Stimulated activated CD8-positive, alpha-beta memory T cell treated with anti-CD3 and anti-CD28 coated beads, Interleukin-12 subunit alpha, Interleukin-12 subunit beta, amount 100 ng/mL, for 24 hours (primary cell): ENCODE data around the gene SLAMF9.

Experiments used
- DNase-seq: peaks from one replicate; pipeline ENCODE4 v3.0.0-alpha.2; 2020; ENCODE audit errors: extremely low read depth

Gene SLAMF9

DNA sequence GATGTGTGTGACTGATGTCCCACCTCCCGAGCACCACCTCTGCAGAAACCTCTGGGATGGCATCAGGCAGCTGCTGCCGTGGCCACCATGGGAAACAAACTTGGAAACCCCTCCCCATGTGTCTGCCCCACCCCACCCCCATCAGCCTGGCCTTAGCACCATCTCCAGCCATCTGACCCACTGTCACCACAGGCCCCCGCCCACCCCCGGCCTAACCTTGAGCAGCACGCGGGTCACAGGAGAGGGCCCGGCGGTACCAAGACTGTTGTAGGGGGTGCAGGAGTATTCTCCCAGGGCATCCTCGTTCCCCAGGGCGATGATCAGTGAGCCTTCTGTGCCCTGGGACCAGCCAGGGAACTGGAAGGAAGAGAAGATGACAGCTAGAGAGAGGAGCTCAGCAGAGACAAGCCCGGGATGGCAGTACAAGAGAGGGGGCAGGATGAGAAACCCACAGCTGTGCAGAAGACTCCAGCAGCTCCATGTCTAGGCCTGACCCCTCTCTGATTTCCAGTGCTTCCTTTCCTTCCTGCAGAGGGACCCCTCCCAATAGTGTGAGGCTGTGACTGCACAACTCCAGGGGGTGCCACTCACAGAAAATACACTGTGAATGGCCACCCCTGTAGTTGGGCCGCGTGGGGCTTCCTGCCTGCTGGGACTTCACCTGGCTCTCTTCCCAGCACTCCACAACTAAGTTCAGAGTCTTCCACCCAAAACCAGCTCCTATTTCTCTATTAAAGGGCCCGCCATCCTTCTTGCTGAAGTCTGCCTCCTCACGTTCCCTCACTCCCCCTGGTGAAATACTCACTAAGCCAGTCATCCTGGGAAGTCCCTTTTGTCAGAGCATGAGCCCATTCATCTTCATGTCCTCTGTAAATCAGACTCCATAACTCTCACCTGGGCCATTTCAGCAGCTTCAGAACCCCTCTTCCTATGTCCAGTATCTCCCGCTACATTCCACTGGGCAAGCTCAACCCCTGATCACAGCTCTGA lies 21.4 kb downstream of the SLAMF9 start:
- no peak for DNase-seq

DNA sequence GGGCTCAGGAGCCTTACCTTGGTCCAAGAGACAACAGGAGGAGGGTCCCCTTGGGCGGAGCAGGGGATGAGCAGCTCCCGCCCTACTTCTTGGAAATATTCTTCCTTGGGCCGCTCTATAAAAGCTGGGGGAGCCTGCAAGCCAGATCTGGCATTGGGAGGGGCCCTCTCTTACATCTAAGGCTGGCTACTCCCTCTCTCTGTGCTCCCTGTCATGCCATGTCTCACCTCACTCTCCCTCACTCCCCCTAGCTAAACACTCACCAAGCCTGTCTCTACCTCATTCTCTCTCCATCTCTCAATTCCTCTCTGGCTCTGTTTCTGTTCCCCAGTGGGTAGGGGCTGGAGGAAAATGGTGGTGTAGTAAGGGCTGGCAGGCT lies 22.3 kb downstream of the SLAMF9 start:
- DNase-seq, result no peak

DNA sequence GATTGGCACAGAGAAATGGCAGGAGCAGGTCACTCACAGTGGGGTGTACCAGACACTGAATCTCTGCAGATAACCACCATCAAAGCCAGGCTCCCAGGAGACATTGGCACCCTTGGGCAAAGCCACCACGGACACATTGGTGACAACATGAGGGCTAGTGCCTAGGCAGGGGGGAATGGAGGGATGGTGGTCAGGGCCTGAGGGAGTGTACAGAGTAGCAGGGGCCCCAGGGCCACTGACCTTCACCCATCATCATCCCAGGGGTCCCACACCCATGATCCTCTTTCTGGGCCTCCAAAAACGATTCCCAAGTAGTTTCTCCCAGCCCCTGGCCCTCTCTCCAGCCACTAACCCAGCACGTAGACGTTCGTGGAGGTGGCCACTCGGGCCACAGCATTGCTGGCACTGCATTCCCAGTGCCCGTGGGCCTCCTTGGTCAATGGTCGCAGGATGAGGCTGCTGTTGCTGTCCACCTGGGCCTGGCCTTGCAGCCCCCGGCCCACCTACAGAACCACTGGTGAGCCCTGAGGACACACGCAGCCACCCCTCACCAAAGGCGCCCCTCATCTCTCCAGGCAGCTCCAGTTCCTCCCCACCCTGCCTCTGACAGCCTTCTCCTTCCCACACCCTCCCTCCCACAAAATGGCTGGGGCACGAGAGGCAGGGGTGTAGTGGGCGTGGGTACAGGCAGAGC lies 22.8 kb downstream of the SLAMF9 start:
- DNase-seq, result no peak

DNA sequence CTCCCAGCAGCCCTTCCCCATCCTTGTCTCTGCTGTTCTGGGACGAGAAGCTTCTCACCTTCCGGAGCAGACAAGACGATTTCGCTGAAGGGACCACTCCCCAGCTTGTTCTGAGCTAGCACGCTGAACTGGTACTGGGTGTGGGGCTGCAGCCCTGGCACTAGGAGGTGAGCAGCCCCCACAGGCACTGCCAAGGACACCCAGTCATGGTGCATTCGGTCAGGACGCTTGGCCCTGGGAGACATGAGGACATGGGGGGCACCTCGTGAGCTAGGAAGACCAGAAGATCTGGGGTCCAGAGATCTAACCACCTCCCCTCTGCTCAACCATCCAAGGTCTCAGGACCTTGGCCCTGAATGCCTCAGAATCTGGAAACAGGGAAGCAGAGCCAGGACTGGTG lies 23.4 kb downstream of the SLAMF9 start:
- no peak for DNase-seq

DNA sequence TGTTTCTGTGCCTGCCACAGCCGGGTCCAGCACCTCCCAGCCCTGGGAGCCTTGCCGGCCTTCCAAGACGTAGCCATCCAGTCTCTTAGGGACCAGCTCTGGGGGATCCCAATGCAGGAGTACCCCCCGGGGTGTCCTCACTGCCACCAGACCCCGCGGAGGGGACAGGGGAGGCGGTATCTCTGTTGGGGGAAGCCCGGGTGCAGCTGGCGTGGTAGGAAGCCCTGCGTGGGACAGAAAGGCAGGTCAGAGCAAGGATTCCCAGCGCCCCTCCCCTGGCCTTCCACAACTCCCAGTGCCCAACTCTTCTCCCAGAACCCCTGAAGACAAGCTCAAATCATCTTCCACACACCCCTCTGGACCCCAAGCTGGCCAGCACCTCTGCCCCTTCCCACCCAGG lies 23.8 kb downstream of the SLAMF9 start:
- no peak for DNase-seq

DNA sequence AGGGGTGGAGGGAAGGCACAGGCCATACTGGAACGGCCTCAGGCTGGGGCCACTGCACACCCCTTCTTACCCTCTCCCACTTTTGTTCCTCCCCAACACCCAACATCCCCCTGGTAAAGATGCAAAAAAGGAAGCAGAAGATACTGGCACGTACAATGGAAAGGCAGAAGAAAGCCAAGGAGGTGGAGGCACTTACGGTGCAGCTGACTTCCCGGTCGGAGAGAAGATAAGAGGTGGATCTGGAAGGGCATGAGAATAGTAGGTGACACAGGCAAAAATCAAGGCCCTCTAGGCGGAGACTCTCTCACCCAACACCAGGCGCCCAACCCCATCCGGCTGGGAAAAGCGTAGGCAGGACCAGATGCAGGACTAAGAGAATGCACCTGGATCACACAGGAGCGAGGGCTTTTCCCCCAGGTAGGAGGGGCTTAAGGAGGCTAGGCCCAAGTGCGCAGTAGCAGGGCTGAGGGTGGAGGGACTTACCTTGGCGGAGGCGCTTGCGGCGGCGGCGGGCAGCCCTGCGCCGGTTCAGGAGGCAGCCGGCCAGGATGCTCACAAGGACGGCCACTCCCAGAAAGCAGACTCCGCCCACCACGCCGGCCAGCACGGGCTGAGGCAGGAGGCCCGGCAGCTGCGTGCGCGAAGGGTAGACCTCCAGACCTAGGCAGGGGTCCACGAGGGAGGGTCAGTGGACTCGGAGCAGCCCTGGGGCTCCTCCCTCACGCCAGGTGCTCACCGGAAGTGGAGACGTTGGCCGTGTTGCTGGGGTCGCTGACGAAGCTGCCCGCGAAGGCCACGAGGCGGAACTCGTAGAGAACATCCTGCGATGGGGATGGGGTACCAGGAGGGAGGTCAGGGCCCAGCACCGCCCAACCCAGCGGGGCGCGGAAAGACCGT lies 24.6 kb downstream of the SLAMF9 start:
- no peak for DNase-seq

DNA sequence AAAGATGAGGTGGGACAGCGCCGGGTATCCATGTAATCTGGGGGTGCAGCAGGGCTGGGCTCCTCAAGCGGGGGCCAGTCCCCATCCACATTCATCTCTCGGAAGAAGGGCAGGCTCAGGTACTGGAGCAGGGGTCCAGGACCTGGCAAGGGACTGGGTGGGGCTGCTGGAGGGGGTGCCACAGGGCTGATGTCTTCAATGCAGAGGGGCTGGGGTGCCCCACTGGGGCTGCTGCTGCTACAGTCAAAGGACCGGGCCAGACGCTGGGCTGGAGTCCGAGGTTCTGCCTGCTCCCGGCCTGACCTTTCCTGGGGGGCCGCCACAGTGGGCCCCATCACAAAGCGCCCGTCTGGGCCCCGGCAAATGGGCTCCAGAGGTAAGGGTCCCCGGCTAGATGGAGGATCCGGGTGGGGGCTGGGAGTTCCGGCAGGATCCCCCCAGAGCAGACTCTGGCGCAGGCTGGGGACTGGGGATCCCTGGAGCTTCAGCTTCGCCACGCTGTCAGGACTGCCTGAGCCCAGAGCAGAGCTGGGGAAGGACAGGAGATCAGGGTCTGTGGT lies 25.5 kb downstream of the SLAMF9 start:
- DNase-seq, result no peak

DNA sequence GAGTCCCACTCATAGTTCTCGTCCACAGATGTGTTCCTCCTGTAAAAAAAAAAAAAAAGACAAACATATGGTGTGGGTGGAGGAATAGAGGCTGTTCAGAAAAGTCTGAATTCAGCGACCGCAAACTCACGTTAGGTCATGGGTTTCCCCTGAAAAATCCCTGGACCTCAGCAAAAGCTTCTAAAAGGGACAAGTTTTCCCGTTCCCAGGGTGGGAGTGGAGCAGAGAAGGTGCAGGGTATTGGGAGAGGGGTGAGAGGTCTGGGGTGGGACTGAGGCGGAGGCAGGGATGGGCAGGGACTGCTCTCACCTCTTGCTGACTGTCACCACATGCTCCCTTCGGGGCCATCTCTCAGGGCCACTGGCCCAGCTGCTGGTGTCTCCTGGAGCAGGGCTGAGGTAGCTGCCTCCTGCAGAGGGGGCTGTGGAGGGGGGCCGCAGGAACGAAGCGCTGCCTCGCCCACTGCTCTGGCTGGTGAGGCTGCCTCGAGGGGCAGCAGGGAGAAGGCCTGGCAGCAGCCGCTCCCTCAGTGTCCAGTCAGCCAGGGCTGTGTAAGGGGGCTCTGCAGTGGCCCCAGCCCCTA lies 26.1 kb downstream of the SLAMF9 start:
- DNase-seq, result no peak

DNA sequence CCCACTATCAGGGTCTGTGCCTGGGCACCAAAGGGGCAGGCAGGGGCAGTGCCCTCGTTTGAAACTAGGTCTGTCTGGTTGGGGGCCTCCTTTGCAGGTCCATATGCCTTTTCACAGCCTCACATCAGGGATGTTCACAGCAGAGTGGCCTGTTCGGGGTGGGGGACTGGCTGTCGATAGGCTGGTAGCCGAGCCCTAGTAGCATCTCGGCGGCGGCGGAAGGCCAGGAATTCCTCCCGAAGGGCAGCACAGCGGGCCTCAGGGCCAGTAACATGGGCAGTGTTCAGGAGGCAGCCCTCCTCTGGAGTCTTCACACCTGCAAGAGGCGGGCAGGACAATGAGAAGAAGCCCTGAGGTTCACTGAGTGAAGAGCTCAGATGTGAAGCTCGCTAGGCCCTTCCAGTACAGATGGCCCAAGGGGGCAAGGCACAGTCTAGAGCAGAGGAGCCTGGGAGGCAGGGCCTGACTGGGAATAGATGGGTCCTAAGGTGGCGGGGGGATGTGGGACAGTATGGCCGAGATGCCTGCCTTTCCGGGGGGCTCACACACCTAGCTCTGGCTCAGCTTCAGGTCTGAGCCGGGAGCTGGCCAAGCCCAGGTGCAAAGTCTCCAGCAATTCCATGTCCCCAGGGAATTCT lies 26.7 kb downstream of the SLAMF9 start:
- no peak for DNase-seq

DNA sequence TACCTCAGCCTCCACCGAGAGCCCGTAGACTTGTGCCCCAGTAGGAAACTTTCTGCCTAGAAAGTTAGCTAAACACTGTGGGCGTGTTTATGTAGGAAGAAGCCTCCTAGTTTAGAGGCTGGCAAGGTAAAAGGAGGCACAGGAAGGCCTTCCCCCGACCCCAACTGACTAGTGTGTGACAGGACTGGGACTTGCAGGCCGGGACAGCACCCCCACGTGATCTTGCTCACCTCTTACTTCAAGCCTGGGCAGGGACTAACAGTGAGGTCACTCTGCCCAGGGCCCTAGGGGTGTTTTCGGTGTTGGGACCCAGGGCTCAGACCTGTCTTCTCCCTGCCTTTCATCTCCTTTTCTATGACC lies 28.3 kb downstream of the SLAMF9 start:
- no peak for DNase-seq

DNA sequence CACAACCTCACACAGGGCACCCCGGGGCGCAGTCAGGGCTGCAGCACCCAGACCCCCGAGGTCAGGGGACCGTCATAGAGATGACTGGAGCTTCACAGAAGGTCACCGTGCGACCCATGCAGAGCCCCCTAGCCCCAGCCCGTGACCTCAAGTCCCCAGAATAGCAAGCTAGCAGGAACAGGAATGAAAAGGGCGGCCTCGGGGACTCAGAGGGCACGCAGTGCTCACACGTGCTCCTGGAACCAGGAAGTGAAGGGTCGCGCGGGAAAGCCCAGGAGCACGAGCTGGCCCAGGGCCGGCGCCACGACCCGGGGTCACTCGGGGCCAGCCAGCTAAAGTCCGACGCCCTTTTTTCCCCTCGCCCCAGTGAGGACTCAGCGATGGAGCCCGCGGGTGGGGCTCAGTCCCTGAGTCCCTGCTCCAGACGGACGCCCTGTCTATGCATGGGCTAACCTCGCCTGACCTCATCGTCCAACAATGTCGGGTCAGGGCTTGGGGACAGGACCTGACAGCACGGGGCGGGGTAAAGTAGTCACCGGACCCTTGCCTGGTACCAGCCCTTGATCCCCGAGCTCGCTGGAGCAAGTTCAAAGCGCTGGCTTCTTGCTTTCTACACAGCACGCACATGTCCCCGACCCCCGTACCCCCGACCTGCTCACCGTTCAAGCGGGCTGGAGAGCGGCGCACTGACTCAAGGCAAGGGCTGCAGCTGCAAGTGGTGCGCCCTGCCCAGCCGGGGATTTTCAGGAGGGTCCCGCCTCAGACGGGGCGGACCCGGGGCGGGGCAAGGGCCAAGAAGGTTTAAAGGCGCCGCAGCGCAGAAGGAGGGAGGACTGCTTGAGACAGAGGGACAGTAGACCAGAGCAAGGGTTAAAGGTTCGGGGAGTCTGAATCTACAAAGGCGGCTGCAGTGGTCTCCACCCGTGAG lies 29.0 kb downstream of the SLAMF9 start, which contains the start of gene TAGLN2:
Gene TAGLN2, minus strand, starts transcription at position 717 of the 928 bp plus-strand sequence. CDS start 4,998 bp downstream, outside the sequence.
- DNase-seq, result peak; percentile 74

DNA sequence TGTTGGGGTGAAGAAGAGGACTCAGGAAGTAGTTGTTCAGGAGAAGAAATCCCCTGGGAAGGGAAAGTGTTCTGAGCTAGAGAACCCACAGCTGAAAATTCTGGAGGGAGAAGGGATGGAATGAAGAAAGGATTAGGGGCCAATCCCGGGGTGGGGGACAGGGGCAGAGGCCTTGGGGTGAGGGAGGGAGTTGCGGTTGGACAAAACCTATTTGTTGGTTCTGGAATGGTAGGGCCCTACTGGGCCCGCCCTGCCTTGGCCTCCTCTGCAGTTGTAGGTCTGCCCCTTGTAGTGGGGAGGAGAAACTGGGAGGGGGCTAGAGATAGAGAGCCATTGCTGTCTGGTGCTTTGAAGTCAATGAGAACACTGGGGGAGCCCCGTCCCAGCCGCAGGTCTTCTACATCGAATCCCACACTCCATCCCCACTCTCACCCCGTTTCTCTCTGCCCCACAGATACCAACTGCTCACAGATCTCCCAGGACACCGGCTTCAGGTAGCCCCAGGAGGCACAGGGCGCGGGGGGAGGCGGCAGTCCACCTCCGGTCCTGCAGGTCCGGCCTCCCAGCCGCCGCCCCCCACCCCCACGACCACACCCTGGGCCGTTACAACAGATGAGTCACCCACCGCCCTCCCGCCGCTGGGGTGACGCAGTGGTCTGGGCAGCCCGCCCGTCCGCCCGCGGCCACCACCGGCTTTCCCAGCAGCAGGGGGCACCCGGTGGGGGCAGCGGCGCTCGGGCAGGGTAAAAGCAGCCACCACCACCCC lies 29.8 kb downstream of the SLAMF9 start:
- peak; percentile 36 for DNase-seq

DNA sequence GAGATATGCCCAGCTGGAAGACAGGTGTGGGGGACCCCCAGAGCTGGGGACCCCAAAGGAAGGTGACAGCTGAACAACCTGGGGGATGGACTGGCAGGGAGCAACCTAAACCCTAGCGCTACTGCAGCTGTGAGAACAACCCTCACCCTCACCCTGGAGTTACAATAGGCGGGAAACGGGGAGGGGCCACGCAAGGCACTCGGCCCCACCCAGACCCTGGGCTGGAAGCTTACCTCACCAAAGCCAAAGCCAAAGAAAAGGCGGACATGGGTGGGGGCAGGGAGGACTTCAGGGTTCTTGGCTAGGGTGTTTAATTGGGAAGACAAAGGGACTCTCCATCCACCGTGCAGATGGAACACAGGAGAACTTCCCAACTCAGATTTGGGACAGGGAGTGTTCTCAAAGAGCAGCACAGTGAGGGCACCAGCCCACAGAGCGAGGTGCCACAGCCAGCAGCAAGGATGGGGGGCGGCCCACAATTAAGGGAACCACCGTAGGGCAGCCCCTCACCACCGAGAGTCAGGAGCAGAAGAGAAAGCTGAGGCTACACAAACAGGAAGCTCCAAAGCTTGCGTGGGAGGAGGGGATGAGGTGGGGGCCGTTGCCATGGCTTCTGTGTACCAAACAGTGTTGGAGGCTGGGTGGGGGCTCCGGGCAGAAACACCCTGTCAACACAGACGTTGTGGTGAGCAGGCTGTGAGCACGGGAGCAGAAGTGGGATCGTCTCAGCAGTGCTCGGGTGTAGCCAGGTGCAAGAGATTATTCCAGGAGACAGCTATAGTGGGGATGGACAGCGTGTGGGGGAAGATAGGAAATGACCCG lies 30.6 kb downstream of the SLAMF9 start:
- peak; percentile 59 for DNase-seq

DNA sequence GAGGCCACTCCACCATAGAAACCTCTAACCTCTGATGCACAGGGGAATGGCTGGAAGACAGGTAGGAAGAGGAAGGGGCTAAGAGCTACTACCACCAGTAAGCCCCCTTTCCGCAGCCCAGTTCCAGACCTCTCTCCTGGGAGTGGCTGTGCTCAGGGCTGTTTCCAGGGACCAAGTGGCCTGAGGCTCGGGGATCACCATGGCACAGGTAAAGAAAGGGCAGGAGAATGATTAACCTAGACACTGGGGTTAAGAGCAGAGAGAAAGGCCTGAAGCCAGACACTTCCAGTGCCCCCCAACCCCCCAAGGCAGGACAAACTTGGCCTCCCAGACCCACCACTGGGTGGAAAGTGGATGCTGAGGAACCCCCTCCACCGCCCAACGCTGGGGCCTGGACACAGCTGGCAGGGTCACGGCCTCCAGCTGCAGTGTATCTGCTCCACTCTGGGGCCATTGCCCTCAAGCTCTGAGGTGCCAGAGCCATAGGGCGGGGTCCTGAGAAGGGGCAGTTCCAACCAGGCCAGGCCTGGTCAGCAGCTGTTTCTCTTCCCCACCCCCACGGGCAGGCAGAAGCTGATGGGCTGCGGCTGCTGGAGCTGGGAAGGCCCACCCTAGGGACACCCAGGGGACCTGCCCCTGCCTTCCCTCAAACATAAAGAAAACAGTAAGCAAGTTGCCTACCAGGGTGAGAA lies 31.4 kb downstream of the SLAMF9 start:
- no peak for DNase-seq

DNA sequence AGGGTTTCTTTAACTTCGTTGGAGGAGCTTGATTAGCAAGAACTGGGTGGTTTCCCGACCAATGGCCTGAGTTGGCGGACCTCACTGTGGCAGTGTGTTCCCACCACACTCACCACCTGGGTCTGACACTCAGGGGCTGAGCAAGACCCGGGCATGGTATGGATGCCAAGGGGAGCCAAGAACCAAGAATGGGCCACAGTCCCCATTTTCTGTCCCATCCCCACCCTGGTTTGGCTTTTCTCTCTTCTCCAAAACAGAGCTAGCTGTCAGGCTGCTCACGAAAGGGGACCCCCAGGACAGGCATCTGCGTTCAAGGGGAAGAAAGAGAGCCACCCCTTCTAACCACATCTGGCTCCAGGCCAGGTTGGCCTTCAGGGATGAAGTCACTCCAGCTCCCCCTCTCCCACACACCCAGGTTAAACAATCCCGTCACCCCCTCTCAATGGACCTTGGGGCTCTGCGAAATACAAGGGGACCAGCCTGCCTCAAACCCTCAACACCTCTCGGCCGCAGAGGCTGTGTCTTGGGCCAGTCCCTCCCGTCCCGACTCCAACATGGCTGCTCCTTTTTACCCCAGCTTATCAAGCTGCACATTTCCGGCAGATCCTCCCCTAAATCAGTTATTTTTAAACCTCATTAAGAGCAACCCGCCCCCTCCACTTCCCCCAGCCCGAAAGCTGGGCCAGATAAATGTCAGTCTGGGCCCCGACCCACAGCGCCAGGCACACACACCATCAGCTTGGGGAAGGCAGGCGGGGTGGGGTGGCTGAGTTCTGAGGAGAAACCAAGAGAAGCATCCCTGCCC lies 32.1 kb downstream of the SLAMF9 start:
- DNase-seq, result no peak

DNA sequence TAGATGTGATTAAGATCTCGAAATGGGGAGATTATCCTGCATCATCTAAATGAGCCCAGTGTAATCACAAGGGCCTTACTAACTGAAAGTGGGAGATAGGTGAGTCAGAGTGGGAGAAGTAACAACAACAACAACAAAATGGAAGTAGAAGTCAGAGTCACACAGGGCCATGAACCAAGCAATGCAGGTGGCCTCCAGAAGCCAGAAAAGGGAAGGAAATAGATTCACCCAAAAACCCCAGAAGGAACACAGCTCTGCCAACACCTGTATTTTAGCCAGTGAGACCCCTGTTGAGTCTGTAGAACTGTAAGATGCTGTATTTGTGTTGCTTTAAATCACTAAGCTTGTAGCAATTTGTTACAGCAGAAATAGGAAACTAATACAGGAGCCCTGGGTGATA lies 32.8 kb downstream of the SLAMF9 start:
- DNase-seq, result no peak

DNA sequence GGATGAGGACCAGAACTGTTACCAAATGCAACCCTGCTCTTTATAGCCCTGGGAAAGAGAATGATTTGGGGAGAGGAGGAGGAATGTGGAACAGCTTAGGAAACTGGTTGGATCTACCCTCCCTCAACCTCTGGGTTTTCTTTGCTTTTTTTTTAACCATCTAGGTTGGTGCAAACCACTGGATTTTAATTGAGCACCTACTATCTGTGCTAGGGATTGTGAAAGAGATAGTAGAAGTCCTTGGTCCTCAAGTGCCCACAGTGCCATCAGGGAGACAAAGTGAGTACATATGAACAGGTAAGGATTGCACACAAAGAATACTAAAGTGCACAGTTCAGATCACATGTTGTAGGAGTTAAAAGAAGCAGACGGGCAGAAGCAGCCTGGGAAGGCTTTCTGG lies 33.4 kb downstream of the SLAMF9 start:
- no peak for DNase-seq
